GM12875 (cell line): Measurements from ENCODE around the gene RPS27A.
"Not testable (repeated sequence)": the region's sequence is repeated elsewhere in the genome, so short reads cannot be mapped to it uniquely, and the experiment has no call there.

Experiments
- H3K4me3 ChIP-seq: one replicate; pipeline ENCODE4 v1.5.1; 2011; ENCODE audit warnings: low read depth, low read length, control low read depth
- TF ChIP-seq, protein P1 (sequence below): IDR thresholded peaks from 2 replicates; pipeline ENCODE4 v1.5.1; 2011; ENCODE audit warnings: low read depth, mild to moderate bottlenecking, control low read depth, inconsistent platforms, low read length, moderate library complexity, borderline replicate concordance; ENCODE audit not compliant: insufficient read depth

Gene RPS27A

DNA sequence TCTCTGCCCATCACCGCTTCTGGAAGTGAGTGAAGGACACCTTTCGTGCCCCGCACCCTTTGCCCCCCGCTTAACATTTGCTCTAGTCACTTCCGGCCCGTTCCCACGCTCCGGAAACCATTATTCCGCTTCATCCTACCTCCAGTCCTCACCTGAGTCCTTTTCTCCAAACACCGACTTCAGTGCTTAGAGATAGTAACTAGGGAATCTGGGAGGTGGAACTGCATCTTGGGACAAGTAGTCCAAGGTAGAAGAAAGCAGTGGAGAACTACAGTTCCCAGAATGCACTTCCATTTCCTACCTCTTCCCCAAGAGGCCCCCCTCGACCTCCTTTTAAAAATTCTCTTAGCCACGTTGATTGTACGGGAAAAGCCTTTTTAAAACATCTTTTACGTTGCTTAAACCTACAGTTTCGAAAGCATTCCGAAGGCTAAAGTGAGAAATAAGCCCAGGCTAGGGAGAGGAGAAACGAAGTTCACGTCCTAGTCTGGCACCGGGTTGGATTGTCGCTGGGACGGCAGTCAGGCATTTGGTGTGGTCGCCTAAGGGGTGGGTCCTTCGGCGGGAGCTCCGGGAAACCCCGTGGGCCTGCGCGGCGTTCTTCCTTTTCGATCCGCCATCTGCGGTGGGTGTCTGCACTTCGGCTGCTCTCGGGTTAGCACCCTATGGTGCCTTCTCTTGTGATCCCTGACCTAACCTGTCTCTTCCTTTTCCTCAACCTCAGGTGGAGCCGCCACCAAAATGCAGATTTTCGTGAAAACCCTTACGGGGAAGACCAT, at the start of gene RPS27A, which contains the start of gene CLHC1:
Gene RPS27A (plus strand): TSS at position 605 of the 779 bp plus-strand sequence. CDS start 137 bp downstream, at position 742.
Gene CLHC1 (minus strand): TSS at position 210 of the 779 bp plus-strand sequence. CDS start 9,882 bp downstream, outside the sequence.
- H3K4me3 ChIP-seq = peak within 1 kb of the TSS; percentile 80
- TF ChIP-seq, protein P1, sequence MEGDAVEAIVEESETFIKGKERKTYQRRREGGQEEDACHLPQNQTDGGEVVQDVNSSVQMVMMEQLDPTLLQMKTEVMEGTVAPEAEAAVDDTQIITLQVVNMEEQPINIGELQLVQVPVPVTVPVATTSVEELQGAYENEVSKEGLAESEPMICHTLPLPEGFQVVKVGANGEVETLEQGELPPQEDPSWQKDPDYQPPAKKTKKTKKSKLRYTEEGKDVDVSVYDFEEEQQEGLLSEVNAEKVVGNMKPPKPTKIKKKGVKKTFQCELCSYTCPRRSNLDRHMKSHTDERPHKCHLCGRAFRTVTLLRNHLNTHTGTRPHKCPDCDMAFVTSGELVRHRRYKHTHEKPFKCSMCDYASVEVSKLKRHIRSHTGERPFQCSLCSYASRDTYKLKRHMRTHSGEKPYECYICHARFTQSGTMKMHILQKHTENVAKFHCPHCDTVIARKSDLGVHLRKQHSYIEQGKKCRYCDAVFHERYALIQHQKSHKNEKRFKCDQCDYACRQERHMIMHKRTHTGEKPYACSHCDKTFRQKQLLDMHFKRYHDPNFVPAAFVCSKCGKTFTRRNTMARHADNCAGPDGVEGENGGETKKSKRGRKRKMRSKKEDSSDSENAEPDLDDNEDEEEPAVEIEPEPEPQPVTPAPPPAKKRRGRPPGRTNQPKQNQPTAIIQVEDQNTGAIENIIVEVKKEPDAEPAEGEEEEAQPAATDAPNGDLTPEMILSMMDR = no peak

DNA sequence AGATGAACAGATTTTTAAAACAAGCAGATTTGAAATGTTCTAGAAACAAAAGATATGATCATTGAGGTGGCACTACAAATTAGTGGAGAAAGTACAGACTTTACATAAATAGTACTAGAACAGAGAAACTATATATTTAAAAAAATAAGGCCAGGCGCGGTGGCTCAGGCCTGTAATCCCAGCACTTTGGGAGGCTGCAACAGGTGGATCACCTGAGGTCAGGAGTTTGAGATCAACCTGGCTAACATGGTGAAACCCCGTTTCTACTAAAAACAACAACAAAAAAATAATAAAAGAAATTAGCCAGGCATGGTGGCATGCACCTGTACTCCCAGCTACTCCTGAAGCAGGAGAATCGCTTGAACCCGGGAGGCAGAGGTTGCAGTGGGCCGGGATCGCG, 45.7 kb upstream of the RPS27A start:
- H3K4me3 ChIP-seq = not testable (repeated sequence)

DNA sequence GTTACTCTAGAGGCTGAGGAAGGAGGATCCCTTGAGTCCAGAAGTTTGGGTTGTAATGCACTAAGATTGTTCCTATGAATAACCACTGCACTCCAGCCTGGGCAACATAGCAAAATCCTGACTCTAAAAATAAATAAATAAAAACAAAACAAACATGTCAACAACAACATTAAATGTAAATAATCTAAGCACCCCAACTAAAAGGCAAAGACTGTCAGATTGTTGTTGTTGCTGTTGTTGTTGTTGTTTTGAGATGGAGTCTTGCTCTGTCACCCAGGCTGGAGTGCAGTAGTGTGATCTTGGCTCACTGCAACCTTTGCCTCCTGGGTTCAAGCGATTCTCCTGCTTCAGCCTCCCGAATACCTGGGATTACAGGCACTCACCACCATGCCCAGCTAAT, 40.6 kb upstream of the RPS27A start:
- H3K4me3 ChIP-seq = not testable (repeated sequence)

DNA sequence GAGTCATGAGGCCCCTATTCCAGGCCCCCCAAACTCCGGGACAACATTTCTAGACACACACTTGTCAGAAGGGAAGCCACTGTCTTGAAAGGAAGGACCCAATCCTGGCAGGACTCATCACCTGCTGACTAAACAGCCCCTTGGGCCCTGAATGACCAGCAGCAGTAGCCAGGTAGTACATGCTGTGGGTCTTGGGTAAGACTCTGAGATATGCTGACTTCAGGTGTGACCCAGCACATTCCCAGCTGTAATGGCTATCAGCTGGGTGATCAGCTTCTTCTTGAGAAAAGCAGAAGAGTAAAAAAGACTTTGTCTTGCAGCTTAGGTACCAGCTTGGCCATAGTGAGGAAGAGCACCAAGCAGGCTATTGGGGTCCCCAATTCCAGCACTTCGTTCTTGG, 36.0 kb upstream of the RPS27A start:
- TF ChIP-seq, protein P1 = no peak
- no peak overlapping the region for H3K4me3 ChIP-seq

DNA sequence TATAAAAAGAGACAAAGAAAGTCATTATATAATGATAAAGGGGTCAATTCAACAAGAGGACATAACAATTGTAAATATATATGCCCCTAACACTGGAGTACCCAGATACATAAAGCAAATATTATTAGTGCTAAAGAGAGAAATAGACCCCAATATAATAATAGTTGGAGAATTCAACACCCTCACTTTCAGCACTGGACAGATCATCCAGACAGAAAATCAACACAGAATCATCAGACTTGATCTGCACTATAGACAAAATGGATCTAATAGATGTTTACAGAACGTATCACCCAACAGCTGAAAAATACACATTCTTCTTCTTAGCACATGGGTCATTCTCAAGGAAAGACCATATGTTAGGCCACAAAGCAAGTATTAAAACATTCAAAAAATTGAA, 32.1 kb upstream of the RPS27A start:
- no peak overlapping the region for H3K4me3 ChIP-seq
- TF ChIP-seq, protein P1 = no peak

DNA sequence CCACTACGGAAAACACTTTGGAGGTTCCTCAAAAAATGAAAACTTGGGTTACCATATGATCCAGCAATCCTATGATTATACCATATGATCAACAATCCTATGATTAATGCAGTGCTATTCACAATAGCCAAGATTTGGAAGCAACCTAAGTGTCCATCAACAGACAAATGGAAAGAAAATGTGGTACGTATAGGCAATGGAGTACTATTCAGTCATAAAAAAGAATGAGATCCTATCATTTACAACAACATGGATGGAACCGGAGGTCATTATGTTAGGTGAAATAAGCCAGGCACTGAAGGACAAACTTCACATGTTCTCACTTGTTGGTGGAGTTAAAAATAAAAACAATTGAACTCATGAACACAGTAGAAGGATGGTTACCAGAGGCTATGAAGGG, 28.0 kb upstream of the RPS27A start:
- TF ChIP-seq, protein P1 = no peak

DNA sequence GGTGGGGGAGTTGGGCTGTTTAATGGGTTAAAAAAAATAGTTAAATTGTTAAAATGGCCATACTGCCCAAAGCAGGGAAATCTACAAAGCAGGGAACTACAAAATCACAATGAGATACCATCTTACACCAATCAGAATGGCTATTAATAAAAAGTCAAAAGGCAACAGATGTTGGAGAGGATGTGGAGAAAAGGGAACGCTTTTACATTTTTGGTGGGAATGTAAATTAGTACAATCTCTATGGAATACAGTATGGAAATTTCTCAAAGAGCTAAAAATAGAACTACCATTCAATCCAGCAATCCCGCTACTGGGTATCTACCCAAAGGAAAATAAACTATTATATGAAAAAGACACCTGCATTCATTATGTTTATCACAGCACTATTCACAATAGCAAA, 27.5 kb upstream of the RPS27A start:
- TF ChIP-seq, protein P1 = no peak
- no peak overlapping the region for H3K4me3 ChIP-seq

More for the DNA sequence above, 28.0 kb upstream of the RPS27A start:
- H3K4me3 ChIP-seq = no peak overlapping the region

DNA sequence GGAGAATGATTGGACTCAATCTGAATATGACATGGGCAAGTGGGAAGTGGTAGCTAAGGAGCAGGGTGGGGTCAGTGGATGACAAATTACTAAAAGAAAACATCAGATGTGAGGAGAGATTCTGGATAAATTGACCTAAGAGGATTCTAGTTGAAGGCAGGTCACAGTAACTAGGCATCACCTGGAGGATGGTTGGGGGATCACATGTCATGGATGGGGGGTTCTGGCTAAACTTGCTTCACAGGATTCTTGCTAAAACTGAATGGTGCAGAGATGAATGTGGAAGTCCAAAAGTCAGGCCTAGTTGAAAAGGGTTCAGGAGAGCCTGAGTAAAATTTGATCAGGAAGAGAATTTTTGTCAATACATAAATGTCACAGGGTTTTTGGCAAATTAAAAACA, 18.7 kb upstream of the RPS27A start:
- H3K4me3 ChIP-seq = no peak overlapping the region
- TF ChIP-seq, protein P1 = no peak
